Activated CD8-positive, alpha-beta T cell treated with anti-CD3 and anti-CD28 coated beads for 36 hours (primary cell): ENCODE measurements around the gene TP53RK. TPM values are rescaled to one million over a fixed set of nuclear protein-coding genes. Genes with fewer than 3 reads are reported as not detected.

ENCODE experiments used
- ATAC-seq: fragments of 200-7000 bp; cut with Tn5 transposase; one replicate; pipeline ENCODE4 v1.10.0; 2021; ENCODE audit warnings: mild to moderate bottlenecking, moderate library complexity
- CTCF ChIA-PET: fragments of 350-600 bp; sonication (Branson Sonifier 250); formaldehyde crosslinking; loops from one replicate; lab custom pipeline; 2021; ENCODE audit warnings: antibody characterized with exemption; lab: Charles Lee
- POLR2A ChIA-PET: fragments of 350-600 bp; sonication (Branson Sonifier 250); formaldehyde crosslinking; loops from one replicate; lab custom pipeline; 2021; ENCODE audit warnings: antibody characterized with exemption; lab: Charles Lee
- DNase-seq: peaks from one replicate; pipeline ENCODE4 v3.0.0-alpha.2; 2020
- H3K27ac Mint-ChIP-seq: one replicate; pipeline ENCODE4 v1.8.0; 2021; ENCODE audit warnings: mild to moderate bottlenecking, mixed read lengths
- H3K27me3 Mint-ChIP-seq: one replicate; pipeline ENCODE4 v1.8.0; 2021; ENCODE audit warnings: mixed read lengths
- H3K36me3 Mint-ChIP-seq: one replicate; pipeline ENCODE4 v1.8.0; 2021; ENCODE audit warnings: low read depth, mixed read lengths
- H3K4me1 Mint-ChIP-seq: one replicate; pipeline ENCODE4 v1.8.0; 2021; ENCODE audit warnings: low read depth, mixed read lengths
- H3K4me3 Mint-ChIP-seq: one replicate; pipeline ENCODE4 v1.8.0; 2021; ENCODE audit warnings: mild to moderate bottlenecking, moderate library complexity, mixed read lengths
- H3K9me3 Mint-ChIP-seq: one replicate; pipeline ENCODE4 v1.8.0; 2021; ENCODE audit warnings: mixed read lengths
- intact Hi-C: fragments of 100-400 bp; cut with micrococcal nuclease; formaldehyde crosslinking; loops from one replicate; pipeline ENCODE4 v1.10.0; 2022
- total RNA-seq, 2 experiments: library from RNA; stranded (reverse); gene quantifications; one replicate each; pipeline ENCODE4 v1.2.3, GENCODE V29; 2021
- TF ChIP-seq, protein P1 (sequence below): fragments of 200-600 bp; IDR thresholded peaks from one replicate; pipeline ENCODE4 v1.8.0; 2022; ENCODE audit warnings: antibody characterized with exemption, mild to moderate bottlenecking

TP53RK gene
- total RNA-seq, 2 experiments from 2014 or later = 12.2 to 13.6 TPM

DNA sequence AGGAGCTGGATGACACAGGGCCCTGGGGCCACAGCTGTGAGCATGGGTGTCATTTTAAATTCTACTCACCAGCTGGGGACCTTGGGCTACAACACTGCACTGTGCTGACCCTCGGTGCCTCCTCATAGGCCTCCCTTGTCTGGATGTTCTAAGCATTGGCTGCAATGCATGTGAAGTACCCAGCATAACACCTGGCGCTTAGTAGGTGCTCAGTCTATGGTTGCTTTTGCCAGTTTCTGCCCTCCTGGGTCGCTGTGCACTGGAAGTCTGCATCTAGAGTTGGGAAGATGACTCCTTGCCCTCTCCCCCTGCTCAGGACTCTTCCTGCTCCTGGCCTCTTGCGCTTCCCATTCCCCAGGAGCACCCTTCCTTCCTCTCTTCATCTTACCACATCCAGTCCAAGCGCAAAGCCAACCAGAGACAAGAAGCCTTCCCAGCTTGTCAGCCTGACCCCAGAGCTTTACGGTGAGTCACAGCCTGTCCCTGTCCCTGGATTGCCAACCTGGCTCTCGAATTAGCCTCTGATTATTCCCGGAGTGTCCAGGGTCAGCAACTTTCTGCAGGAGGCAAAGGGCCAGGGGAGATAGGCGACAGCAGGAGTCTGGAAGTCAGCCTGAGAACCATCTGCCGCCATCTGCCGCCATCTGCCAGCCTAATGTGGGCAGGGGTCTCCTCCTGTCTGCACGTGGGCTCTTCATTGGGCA, 46.8 kb downstream of the TP53RK start:
- ATAC-seq (no peak), DNase-seq (no peak)
- TF ChIP-seq, protein P1, sequence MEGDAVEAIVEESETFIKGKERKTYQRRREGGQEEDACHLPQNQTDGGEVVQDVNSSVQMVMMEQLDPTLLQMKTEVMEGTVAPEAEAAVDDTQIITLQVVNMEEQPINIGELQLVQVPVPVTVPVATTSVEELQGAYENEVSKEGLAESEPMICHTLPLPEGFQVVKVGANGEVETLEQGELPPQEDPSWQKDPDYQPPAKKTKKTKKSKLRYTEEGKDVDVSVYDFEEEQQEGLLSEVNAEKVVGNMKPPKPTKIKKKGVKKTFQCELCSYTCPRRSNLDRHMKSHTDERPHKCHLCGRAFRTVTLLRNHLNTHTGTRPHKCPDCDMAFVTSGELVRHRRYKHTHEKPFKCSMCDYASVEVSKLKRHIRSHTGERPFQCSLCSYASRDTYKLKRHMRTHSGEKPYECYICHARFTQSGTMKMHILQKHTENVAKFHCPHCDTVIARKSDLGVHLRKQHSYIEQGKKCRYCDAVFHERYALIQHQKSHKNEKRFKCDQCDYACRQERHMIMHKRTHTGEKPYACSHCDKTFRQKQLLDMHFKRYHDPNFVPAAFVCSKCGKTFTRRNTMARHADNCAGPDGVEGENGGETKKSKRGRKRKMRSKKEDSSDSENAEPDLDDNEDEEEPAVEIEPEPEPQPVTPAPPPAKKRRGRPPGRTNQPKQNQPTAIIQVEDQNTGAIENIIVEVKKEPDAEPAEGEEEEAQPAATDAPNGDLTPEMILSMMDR = no peak
- Mint-ChIP-seq H3K36me3 (no peaks in the 10 kb centered on the region), H3K4me1 (no peaks in the 10 kb centered on the region), H3K4me3 (no peak overlapping the region), H3K9me3 (no peaks in the 10 kb centered on the region), H3K27me3 (peaks cover 4% of the 10 kb centered on the region), H3K27ac (no peak overlapping the region)
- intact Hi-C loops = no loop called here
- ChIA-PET CTCF (no interaction called here), POLR2A (no interaction called here)

DNA sequence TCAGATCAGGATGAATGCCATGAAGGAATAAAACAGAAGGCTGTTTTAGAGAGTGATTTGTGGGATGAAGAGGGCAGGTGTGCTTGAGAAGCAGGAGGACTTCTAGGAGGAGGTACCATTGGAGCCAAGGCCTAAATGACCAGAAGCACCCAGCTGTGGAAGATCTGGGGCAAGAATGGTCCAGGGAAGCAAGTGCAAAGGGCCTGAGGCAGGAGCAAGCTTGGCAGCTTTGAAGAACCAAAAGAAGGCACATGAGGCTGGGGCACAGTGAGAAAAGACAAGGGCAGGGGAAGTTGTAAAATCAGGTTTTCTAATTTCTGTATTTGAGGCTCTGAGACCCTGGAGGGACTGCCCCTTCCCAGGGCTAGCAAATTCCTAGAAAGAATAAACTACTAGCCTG, 47.8 kb downstream of the TP53RK start:
- no peaks in the 10 kb centered on the region for H3K9me3 Mint-ChIP-seq
- intact Hi-C loops = no loop called here
- TF ChIP-seq, protein P1 = no peak
- H3K4me3 Mint-ChIP-seq = no peak overlapping the region
- CTCF ChIA-PET = no interaction called here
- no peaks in the 10 kb centered on the region for H3K4me1 Mint-ChIP-seq
- H3K27me3 Mint-ChIP-seq = peaks cover 4% of the 10 kb centered on the region
- DNase-seq (no peak), ATAC-seq (no peak)
- H3K27ac Mint-ChIP-seq = no peak overlapping the region
- POLR2A ChIA-PET = no interaction called here
- H3K36me3 Mint-ChIP-seq = no peaks in the 10 kb centered on the region

DNA sequence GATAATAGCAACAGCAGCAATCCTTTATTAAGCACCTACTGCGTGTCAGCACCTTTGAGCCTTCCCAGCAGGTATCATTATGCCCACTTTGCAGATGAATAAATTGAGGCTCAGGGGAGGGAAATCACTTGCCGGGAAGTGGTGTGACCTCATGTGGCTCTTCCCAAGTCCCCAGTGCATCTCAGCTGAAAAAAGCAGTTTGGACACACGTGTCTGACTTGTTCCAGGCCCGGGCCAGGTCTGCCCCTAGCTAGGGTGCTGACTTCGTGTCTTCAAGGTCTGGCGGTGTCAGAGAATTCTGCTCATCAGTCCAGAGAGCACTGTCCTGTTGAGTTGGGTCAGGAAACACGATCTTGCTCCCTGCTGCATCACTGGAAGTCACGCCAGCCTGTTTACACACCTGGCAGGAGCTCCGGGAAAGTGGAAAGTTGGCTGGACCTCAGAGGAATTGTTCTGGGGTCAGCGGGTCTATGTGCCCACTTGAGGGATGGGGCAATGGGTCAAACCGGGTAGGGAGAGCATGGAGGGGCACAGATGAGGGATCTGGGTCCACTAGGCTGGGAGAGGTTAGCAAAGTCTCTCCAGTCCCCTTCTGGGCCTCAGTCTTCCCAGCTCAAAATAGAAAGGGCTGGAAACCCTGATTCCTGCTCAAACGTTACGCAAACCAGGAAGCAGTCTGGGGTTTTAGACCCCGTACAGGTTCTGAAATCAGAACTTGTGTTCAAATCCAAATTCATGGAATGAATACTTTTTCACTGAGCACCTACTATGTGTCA, 48.5 kb downstream of the TP53RK start:
- Mint-ChIP-seq H3K27me3 (peaks cover 5% of the 10 kb centered on the region), H3K9me3 (no peaks in the 10 kb centered on the region), H3K4me1 (no peaks in the 10 kb centered on the region), H3K27ac (no peak overlapping the region), H3K4me3 (no peak overlapping the region), H3K36me3 (no peaks in the 10 kb centered on the region)
- ChIA-PET CTCF (interaction anchor here (0.7 kb wide), 1 partner anchor 120 kb away, joined by 3 read pairs; no protein-coding TSS in a partner anchor), POLR2A (no interaction called here)
- TF ChIP-seq, protein P1 = no peak
- ATAC-seq = no peak
- intact Hi-C loops = no loop called here
- DNase-seq = no peak

DNA sequence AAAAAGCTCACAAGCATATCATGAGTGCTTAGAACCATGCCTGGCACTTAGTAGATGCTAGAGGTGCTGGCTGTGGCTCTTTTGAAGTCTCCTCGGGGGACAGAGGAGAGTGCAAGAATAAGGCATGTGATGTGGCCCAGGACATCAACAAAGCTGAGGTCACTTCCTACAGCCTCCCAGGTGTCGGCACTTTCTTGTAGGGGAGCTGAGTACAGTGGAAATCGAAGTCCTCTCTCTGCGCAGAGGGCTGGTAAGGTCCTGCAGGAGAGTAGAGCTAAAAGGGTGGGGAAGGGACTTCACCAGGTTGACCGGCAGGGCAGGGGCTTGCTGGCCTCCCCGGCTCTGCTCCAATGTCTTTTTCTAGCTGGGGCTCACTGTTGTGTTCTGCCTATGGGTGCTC, 49.2 kb downstream of the TP53RK start:
- H3K27me3 Mint-ChIP-seq = peaks cover 7% of the 10 kb centered on the region
- TF ChIP-seq, protein P1 = no peak
- ChIA-PET CTCF (interaction anchor here (0.7 kb wide), 2 partner anchors 48 to 120 kb away, joined by 3 to 4 read pairs; no protein-coding TSS in a partner anchor), POLR2A (no interaction called here)
- ATAC-seq (no peak), DNase-seq (no peak)
- no peaks in the 10 kb centered on the region for H3K4me1 Mint-ChIP-seq
- no peak overlapping the region for H3K4me3 Mint-ChIP-seq
- no peaks in the 10 kb centered on the region for H3K9me3 Mint-ChIP-seq
- H3K36me3 Mint-ChIP-seq = no peaks in the 10 kb centered on the region
- H3K27ac Mint-ChIP-seq = no peak overlapping the region
- intact Hi-C loops = no loop called here

DNA sequence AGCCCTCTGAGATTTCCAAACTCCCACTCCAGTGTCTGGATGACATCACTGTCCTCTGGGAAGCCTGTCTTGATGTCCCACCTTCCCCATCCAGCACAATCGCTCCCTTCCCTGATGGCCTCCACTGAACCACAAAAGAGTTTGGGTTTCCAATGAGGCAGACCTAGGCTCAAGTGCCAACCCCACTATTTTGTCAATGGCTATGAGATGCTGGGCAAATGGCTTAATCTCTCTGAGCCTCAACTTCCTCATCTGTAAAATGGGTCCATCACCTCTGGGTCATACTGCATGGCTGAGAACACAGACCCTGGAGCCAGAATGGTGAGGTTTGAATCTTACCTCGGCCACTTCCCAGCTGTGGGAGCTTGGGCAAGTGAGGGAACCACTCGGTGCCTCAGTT, 49.7 kb downstream of the TP53RK start:
- no peak for ATAC-seq
- peaks cover 8% of the 10 kb centered on the region for H3K27me3 Mint-ChIP-seq
- no peak for DNase-seq
- H3K4me3 Mint-ChIP-seq = no peak overlapping the region
- no peaks in the 10 kb centered on the region for H3K36me3 Mint-ChIP-seq
- CTCF ChIA-PET = interaction anchor here (0.7 kb wide), 2 partner anchors 47 to 119 kb away, joined by 3 to 4 read pairs; no protein-coding TSS in a partner anchor
- TF ChIP-seq, protein P1 = no peak
- intact Hi-C loops = no loop called here
- H3K9me3 Mint-ChIP-seq = no peaks in the 10 kb centered on the region
- H3K27ac Mint-ChIP-seq = no peak overlapping the region
- H3K4me1 Mint-ChIP-seq = no peaks in the 10 kb centered on the region
- POLR2A ChIA-PET = no interaction called here
